ENCODE data around the gene TFF2. TPM values are rescaled to one million over a fixed set of nuclear protein-coding genes. Genes with fewer than 3 reads are reported as not detected.

TFF2 gene
- total RNA-seq, 1 donor from 2014 or later = not detected

- Mint-ChIP-seq H3K27me3 (ENCODE audit: unreplicated experiment) (peaks cover 6% of the 10 kb centered on the region), H3K36me3 (ENCODE audit: low read depth, unreplicated experiment) (no peaks in the 10 kb centered on the region), H3K9me3 (ENCODE audit: unreplicated experiment) (no peaks in the 10 kb centered on the region), H3K4me1 (ENCODE audit: unreplicated experiment) (no peaks in the 10 kb centered on the region), H3K4me3 (ENCODE audit: unreplicated experiment) (no peak overlapping the region), H3K27ac (ENCODE audit: unreplicated experiment) (no peak overlapping the region)
- no peak for TF ChIP-seq CTCF (IDR thresholded peaks at IDR 0.05; ENCODE audit: unreplicated experiment)
- DNase-seq (ENCODE audit: low spot score) = no peak
These were observed 13.5 kb downstream of the TFF2 start for GRCh38 chr21:42337276-42337675.

- no peak for DNase-seq (ENCODE audit: low spot score)
- peaks cover 5% of the 10 kb centered on the region for H3K9me3 Mint-ChIP-seq (ENCODE audit: unreplicated experiment)
- H3K27ac Mint-ChIP-seq (ENCODE audit: unreplicated experiment) = no peak overlapping the region
- H3K4me3 Mint-ChIP-seq (ENCODE audit: unreplicated experiment) = no peak overlapping the region
- no peak for TF ChIP-seq CTCF (IDR thresholded peaks at IDR 0.05; ENCODE audit: unreplicated experiment)
- H3K4me1 Mint-ChIP-seq (ENCODE audit: unreplicated experiment) = no peaks in the 10 kb centered on the region
- H3K36me3 Mint-ChIP-seq (ENCODE audit: low read depth, unreplicated experiment) = no peaks in the 10 kb centered on the region
- H3K27me3 Mint-ChIP-seq (ENCODE audit: unreplicated experiment) = peaks cover 5% of the 10 kb centered on the region
These were observed 14.7 kb downstream of the TFF2 start for GRCh38 chr21:42336054-42336453.

GRCh38 chr21:42332557-42333317 is 18.1 kb downstream of the TFF2 start:
- Mint-ChIP-seq H3K4me3 (ENCODE audit: unreplicated experiment) (no peak overlapping the region), H3K36me3 (ENCODE audit: low read depth, unreplicated experiment) (no peaks in the 10 kb centered on the region), H3K27me3 (ENCODE audit: unreplicated experiment) (peaks cover 1% of the 10 kb centered on the region), H3K9me3 (ENCODE audit: unreplicated experiment) (peaks cover 5% of the 10 kb centered on the region), H3K27ac (ENCODE audit: unreplicated experiment) (no peak overlapping the region), H3K4me1 (ENCODE audit: unreplicated experiment) (no peaks in the 10 kb centered on the region)
- no peak for TF ChIP-seq CTCF (IDR thresholded peaks at IDR 0.05; ENCODE audit: unreplicated experiment)
- DNase-seq (ENCODE audit: low spot score) = no peak

GRCh38 chr21:42331660-42332059 is 19.1 kb downstream of the TFF2 start:
- Mint-ChIP-seq H3K27me3 (ENCODE audit: unreplicated experiment) (peaks cover 1% of the 10 kb centered on the region), H3K9me3 (ENCODE audit: unreplicated experiment) (peaks cover 5% of the 10 kb centered on the region), H3K4me1 (ENCODE audit: unreplicated experiment) (no peaks in the 10 kb centered on the region), H3K4me3 (ENCODE audit: unreplicated experiment) (peak overlapping the region; percentile 44), H3K27ac (ENCODE audit: unreplicated experiment) (no peak overlapping the region), H3K36me3 (ENCODE audit: low read depth, unreplicated experiment) (no peaks in the 10 kb centered on the region)
- TF ChIP-seq CTCF (IDR thresholded peaks at IDR 0.05; ENCODE audit: unreplicated experiment) = no peak
- no peak for DNase-seq (ENCODE audit: low spot score)
